RPMI8226 (cell line): ENCODE measurements around the gene NXPE3.
A peak's percentile ranks its signal among the peaks of the same experiment; 100 is the strongest.
"Not testable (repeated sequence)": the region's sequence is repeated elsewhere in the genome, so short reads cannot be mapped to it uniquely, and the experiment has no call there.

ENCODE experiments used
- DNase-seq: peaks from one replicate; pipeline ENCODE4 v3.0.0-alpha.2; 2015

NXPE3 gene

DNA sequence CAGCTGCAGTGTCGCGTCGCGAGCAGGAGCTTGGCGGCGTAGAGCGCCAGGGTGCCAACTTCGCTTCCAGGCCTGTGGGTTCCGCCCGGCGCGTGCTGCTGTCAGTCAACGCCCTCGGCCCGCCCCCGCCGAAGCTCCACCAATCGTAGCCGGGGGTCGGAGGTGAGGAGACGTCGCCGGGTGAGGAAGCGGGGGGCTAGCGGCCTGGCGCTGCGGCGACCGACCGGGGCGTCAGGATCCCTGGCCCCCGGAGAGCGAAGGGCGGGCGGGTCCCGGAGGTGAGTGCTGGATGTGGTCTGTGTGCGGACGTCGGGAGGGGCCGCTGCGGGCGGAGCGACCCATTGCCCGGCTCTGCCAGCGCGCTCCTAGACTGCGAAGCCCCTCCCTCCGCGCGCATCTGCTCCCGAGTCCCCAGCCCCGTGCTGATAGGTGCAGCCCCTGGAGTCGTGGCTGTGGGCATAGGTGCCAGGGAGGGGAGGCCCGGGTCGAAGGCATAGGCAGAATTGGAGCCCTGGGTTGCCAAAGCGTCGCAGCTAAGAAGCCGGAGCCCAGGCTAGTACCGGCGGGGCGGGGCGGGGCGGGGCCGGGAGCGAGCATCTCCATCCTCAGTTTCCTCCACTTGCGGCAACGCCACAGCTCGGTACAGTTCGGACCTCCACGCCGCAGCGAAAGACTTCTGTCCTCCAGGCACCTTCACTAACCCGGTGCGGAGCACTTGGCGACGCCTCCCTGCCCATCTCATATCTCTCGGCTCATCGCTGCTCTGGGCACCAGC lies at the start of gene NXPE3:
NXPE3 (plus strand) TSS at position 165 of the 775 bp plus-strand sequence. CDS start 6,386 bp downstream, outside the sequence.
- peak; percentile 93 for DNase-seq

DNA sequence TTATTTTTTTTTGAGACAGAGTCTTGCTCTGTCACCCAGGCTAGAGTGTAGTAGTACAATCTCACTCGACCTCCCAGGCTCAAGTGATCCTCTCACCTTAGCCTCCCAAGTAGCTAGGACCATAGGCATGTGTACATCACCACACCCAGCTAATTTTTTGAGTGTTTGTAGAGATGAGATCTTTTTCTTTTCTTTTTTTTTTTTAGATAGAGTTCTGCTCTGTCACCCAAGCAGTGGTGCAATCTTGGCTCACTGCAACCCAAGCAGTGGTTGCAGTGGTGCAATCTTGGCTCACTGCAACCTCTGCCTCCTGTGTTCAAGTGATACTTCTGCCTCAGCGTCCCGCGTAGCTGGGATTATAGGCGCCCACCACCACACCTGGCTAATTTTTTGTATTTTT lies 49.4 kb upstream of the NXPE3 start:
- no peak for DNase-seq

DNA sequence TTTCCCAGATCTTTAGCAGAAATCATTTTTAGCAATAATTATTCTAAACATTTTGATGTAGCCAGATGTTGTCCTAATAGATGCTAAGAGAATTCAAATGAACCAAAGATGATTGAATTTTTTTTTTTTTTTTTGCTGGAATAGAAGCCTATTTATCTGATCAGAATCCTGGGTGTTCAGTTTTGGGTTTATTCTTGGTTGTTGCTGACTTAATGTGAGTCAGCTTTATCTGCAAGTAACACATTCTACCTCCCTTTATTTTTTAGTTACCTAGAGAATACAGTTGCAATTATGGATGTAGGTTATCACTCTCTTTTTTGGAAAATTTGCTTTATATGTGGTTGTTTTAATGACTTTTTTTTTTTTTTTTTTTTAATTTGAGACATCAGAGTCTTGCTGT lies 48.2 kb upstream of the NXPE3 start:
- DNase-seq = no peak

- DNase-seq = no peak
These were observed 46.8 kb upstream of the NXPE3 start for GRCh38 chr3:101732240-101732641.

GRCh38 chr3:101735833-101736232 lies 43.2 kb upstream of the NXPE3 start:
- no peak for DNase-seq

GRCh38 chr3:101741914-101742313 lies 37.1 kb upstream of the NXPE3 start:
- DNase-seq = not testable (repeated sequence)

DNA sequence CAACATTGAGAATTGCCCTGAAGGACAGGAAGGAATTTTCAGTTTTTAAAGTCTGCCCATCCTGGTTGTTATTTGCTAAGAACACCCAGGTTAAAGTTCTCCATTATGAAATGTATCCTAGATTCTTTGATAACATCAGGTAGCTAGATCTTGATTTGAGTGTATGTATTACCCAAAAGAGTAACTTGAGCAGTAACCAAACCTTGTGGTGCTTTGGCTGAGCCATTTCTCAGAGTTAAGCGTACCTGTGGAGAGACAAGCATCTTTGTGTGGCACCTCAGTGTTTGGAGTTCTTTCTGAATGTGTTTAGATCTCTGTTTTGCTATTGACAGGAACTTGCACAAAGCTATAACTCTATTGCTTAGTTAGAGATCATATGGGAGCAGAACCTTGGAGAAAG lies 34.2 kb upstream of the NXPE3 start:
- no peak for DNase-seq

DNA sequence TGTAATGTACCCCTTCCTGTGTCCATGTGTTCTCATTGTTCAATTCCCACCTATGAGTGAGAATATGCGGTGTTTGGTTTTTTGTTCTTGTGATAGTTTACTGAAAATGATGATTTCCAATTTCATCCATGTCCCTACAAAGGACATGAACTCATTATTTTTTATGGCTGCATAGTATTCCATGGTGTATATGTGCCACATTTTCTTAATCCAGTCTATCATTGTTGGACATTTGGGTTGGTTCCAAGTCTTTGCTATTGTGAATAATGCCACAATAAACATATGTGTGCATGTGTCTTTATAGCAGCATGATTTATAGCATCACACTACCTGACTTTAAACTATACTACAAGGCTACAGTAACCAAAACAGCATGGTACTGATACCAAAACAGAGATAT lies 33.1 kb upstream of the NXPE3 start:
- DNase-seq = not testable (repeated sequence)

DNA sequence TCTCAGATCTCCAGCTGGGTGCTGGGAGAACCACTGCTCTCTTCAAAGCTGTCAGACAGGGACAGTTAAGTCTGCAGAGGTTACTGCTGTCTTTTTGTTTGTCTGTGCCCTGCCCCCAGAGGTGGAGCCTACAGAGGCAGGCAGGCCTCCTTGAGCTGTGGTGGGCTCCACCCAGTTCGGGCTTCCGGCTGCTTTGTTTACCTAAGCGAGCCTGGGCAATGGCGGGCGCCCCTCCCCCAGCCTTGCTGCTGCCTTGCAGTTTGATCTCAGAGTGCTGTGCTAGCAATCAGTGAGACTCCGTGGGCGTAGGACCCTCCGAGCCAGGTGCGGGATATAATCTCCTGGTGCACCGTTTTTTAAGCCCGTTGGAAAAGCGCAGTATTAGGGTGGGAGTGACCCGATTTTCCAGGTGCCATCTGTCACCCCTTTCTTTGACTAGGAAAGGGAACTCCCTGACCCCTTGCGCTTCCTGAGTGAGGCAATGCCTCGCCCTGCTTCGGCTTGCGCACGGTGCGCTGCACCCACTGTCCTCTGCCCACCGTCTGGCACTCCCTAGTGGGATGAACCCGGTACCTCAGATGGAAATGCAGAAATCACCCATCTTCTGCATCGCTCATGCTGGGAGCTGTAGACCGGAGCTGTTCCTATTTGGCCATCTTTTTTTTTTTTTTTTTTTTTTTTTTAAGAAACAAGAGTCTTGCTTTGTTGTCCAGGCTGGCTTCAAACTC lies 25.5 kb upstream of the NXPE3 start:
- not testable (repeated sequence) for DNase-seq

DNA sequence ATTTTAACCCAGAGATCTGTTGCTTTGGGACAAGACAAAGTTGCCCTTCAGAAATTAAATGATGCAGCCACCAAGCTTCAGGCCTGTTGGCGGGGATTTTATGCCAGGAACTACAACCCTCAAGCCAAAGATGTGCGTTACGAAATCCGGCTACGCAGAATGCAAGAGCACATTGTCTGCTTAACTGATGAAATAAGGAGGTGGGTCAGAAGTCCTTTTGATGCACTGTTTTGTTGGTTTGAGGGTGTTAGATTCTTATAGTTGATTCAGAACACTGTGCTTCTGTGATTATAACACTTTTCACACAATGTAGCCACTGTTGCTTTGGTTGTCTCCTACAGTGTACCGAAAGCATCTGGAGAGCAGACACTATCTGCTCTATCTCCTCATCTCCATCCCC lies 20.8 kb upstream of the NXPE3 start:
- DNase-seq = no peak

DNA sequence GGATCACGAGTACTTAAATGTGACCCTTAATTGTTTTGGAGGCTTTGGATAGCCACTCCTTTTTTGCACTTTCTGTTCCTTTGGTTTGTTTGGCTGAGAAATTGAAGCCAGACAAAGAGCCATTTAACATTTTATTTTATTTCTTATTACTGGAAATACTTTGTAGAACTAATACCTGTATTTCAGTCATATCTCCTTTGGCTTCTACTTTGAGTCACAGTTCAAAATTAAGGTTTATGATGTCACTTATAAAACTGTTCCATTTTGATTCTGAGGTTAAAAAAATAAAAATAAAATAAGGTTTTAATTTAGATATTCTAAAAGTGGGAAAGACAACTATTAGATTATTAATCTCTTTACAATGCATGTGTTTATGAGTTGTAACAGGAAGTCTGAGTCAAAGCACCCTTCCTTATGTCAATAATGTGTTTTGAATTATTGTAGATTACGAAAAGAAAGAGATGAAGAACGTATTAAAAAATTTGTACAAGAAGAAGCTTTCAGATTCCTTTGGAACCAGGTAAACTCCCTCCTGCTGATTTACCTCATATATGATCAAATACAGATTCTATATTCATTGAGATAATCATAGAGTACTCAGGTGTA lies 16.9 kb upstream of the NXPE3 start:
- no peak for DNase-seq

GRCh38 chr3:101777745-101778281 lies 1.2 kb upstream of the NXPE3 start:
- DNase-seq = not testable (repeated sequence)

GRCh38 chr3:101778385-101779046 lies 495 bp upstream of the NXPE3 start:
- no peak for DNase-seq

- DNase-seq = no peak
These were observed 891 bp downstream of the NXPE3 start for GRCh38 chr3:101779822-101780381.

GRCh38 chr3:101780661-101781060 lies 1.6 kb downstream of the NXPE3 start:
- peak; percentile 44 for DNase-seq

- DNase-seq = no peak
These were observed 2.2 kb downstream of the NXPE3 start for GRCh38 chr3:101781166-101781565.

GRCh38 chr3:101784855-101785613 lies 6.0 kb downstream of the NXPE3 start:
- DNase-seq = no peak

DNA sequence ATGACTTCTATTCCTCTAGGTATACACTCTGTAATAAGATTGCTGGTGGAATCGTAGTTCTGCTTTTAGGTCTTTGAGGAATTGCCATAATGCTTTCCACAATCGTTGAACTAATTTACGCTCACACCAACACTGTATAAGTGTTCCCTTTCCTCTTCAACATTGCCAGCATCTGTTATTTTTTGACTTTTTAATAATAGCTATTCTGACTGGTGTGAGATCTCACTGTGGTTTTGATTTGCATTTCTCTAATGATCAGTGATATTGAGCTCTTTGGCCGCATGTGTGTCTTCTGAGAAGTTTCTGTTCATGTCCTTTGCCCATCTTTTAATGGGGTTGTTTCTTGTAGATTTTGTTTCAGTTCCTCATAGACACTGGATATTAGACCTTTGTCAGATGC lies 12.8 kb downstream of the NXPE3 start:
- peak; percentile 82 for DNase-seq

DNA sequence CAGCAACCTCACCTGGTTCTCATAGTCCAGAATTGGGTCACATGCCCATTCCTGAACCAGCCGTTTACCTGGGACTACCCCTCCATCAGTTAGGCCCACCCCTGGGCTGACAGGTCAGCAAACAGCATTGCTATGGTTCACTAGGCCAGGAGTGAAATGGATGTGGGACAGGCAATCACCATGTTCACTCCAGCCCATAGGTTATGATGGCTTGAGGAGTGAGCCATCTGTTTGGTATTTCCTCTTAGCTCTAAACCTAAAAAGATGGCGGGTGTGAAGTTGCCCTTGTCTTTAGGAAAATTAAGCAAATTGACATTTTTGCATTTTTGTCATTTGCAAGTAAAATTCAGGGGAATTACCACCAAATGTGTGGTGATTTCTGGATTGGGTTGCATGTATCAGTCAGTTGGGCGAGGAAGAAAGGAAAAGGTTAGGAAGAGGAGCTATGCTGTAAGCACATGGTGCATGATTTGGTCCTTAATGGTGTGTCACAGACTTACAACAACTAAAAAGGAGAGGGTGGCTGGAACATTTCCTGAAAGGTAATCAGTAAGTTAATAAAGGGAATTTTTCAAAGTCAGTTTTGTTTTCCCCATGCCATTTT lies 17.2 kb downstream of the NXPE3 start:
- no peak for DNase-seq

- DNase-seq = no peak
These were observed 22.2 kb downstream of the NXPE3 start for GRCh38 chr3:101801174-101801573.

GRCh38 chr3:101802179-101802578 lies 23.2 kb downstream of the NXPE3 start:
- DNase-seq = no peak
